Esophagus (tissue), 2 donors: Measurements from ENCODE around the gene SOD3. TPM values are rescaled to one million over a fixed set of nuclear protein-coding genes. Genes with fewer than 3 reads are reported as not detected.

ENCODE experiments used
- H3K27ac ChIP-seq, 2 donors: one replicate each; pipeline ENCODE4 v1.5.1; 2013; ENCODE audit warnings: low read depth in 2 of 2, mild to moderate bottlenecking in 2 of 2, inconsistent platforms in 1 of 2, low read length in 1 of 2, moderate library complexity in 1 of 2
- H3K27me3 ChIP-seq, 2 donors: one replicate each; pipeline ENCODE4 v1.6.1; 2013; ENCODE audit warnings: low read length in 2 of 2, control low read depth in 1 of 2, mild to moderate bottlenecking in 1 of 2; ENCODE audit not compliant: insufficient read depth in 2 of 2, control insufficient read depth in 1 of 2
- H3K36me3 ChIP-seq, 2 donors: one replicate each; pipeline ENCODE4 v1.6.1; 2013; ENCODE audit warnings: low read length in 1 of 2; ENCODE audit not compliant: control insufficient read depth in 2 of 2, insufficient read depth in 2 of 2
- H3K4me1 ChIP-seq, 2 donors: one replicate each; pipeline ENCODE4 v1.6.1; 2013; ENCODE audit warnings: low read length in 1 of 2; ENCODE audit not compliant: control insufficient read depth in 2 of 2, insufficient read depth in 2 of 2
- H3K4me3 ChIP-seq, 2 donors: one replicate each; pipeline ENCODE4 v1.5.1; 2013; ENCODE audit warnings: low read length in 2 of 2, mild to moderate bottlenecking in 2 of 2, low read depth in 1 of 2, moderate library complexity in 1 of 2
- H3K9me3 ChIP-seq, 2 donors: one replicate each; pipeline ENCODE4 v1.6.1; 2013; ENCODE audit warnings: mild to moderate bottlenecking in 2 of 2, low read depth in 1 of 2, low read length in 1 of 2, moderate library complexity in 1 of 2; ENCODE audit not compliant: control insufficient read depth in 2 of 2, insufficient read depth in 1 of 2
- WGBS, 2 donors: extraction: QIAGEN DNeasy Blood & Tissue Kit; methylation state at CpG; one replicate each; pipeline ENCODE4 v1.1.7; 2013; 5-methylcytosine and 5-hydroxymethylcytosine counted together
- polyA plus RNA-seq, 2 donors: library from polyadenylated mRNA; stranded (reverse); fragments of 200-250 nt; gene quantifications; one replicate each; pipeline ENCODE4 v1.2.3, GENCODE V29; 2013
- donor health status: healthy with polysubstance abuse.
- donor health status: Bipolar disorder and iron deficiency.

Gene SOD3
- polyA plus RNA-seq, 2 donors, result 5.8 to 21.1 TPM

GRCh38 chr4:24781999-24782745 lies 13.2 kb upstream of the SOD3 start:
- H3K4me1 ChIP-seq, result no peaks in the 10 kb centered on the region
- peak overlapping the region in 1 of 2 donors; percentile 17 for H3K27ac ChIP-seq
- 60 to 68% methylated on average over 6 of the region's 6 CpGs for WGBS, 2 donors
- H3K4me3 ChIP-seq, result no peak overlapping the region
- no peaks in the 10 kb centered on the region for H3K36me3 ChIP-seq
- no peaks in the 10 kb centered on the region for H3K9me3 ChIP-seq
- no peaks in the 10 kb centered on the region for H3K27me3 ChIP-seq

GRCh38 chr4:24783506-24783905 lies 11.9 kb upstream of the SOD3 start:
- 74 to 80% methylated on average over 3 of the region's 3 CpGs for WGBS, 2 donors
- H3K27ac ChIP-seq, result no peak overlapping the region
- H3K27me3 ChIP-seq, result no peaks in the 10 kb centered on the region
- H3K4me3 ChIP-seq, result no peak overlapping the region
- no peaks in the 10 kb centered on the region for H3K9me3 ChIP-seq
- no peaks in the 10 kb centered on the region for H3K4me1 ChIP-seq
- H3K36me3 ChIP-seq, result no peaks in the 10 kb centered on the region

GRCh38 chr4:24791043-24791442 lies 4.3 kb upstream of the SOD3 start:
- Histone ChIP-seq H3K9me3 (no peaks in the 10 kb centered on the region), H3K4me1 (no peaks in the 10 kb centered on the region), H3K27me3 (no peaks in the 10 kb centered on the region)

GRCh38 chr4:24792552-24792951 lies 2.8 kb upstream of the SOD3 start:
- Histone ChIP-seq H3K4me1 (no peaks in the 10 kb centered on the region), H3K27ac (no peak overlapping the region), H3K4me3 (no peak overlapping the region), H3K9me3 (no peaks in the 10 kb centered on the region), H3K36me3 (no peaks in the 10 kb centered on the region), H3K27me3 (no peaks in the 10 kb centered on the region)
- WGBS, 2 donors, result 57 to 74% methylated on average over 4 of the region's 4 CpGs

More at GRCh38 chr4:24791043-24791442, 4.3 kb upstream of the SOD3 start:
- no peak overlapping the region for H3K27ac ChIP-seq
- no peak overlapping the region for H3K4me3 ChIP-seq
- H3K36me3 ChIP-seq, result no peaks in the 10 kb centered on the region

GRCh38 chr4:24793219-24794005 lies 2.0 kb upstream of the SOD3 start:
- H3K27ac ChIP-seq, result peak overlapping the region in 1 of 2 donors; percentile 16
- H3K36me3 ChIP-seq, result no peaks in the 10 kb centered on the region
- no peaks in the 10 kb centered on the region for H3K27me3 ChIP-seq
- H3K4me3 ChIP-seq, result no peak overlapping the region
- no peaks in the 10 kb centered on the region for H3K9me3 ChIP-seq
- no peaks in the 10 kb centered on the region for H3K4me1 ChIP-seq
- 75 to 76% methylated on average over 8 of the region's 8 CpGs for WGBS, 2 donors

GRCh38 chr4:24794051-24794450 lies 1.3 kb upstream of the SOD3 start:
- Histone ChIP-seq H3K27ac (peak overlapping the region; percentile 62 to 75), H3K27me3 (no peaks in the 10 kb centered on the region), H3K4me3 (no peak overlapping the region), H3K36me3 (no peaks in the 10 kb centered on the region), H3K4me1 (no peaks in the 10 kb centered on the region), H3K9me3 (no peaks in the 10 kb centered on the region)
- 75 to 76% methylated on average over 4 of the region's 4 CpGs for WGBS, 2 donors

DNA sequence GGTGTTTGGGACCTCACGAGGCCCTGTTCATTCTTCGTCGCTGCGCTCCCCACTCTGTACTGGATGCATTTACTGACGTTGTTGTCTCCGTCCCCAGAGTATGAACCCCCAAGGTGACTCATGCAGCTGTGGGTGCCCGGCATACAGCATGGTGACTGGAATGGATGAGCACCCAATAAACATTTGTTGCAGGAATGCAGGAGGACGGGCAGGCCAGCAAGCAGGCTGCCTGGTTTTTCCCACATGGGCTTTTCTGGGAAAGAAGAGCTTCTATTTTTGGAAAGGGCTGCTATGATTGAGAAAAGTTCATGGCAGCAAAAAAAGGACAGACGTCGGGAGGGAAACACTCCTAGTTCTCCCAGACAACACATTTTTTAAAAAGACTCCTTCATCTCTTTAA lies 893 bp upstream of the SOD3 start:
- Histone ChIP-seq H3K27me3 (no peaks in the 10 kb centered on the region), H3K36me3 (no peaks in the 10 kb centered on the region), H3K4me1 (peaks cover 0 to 1% of the 10 kb centered on the region in 2 donors), H3K9me3 (peaks cover 0 to 2% of the 10 kb centered on the region in 2 donors), H3K27ac (peak overlapping the region; percentile 75 to 84), H3K4me3 (no peak overlapping the region)
- WGBS, 2 donors, result 65 to 66% methylated on average over 10 of the region's 10 CpGs

GRCh38 chr4:24795666-24796381 lies 451 bp downstream of the SOD3 start:
- peaks cover 0 to 2% of the 10 kb centered on the region in 2 donors for H3K9me3 ChIP-seq
- 40 to 48% methylated on average over 9 of the region's 9 CpGs for WGBS, 2 donors
- no peaks in the 10 kb centered on the region for H3K27me3 ChIP-seq
- H3K27ac ChIP-seq, result peak overlapping the region; percentile 75 to 84
- no peaks in the 10 kb centered on the region for H3K36me3 ChIP-seq
- peaks cover 0 to 6% of the 10 kb centered on the region in 2 donors for H3K4me1 ChIP-seq
- peak overlapping the region; percentile 7 to 9 for H3K4me3 ChIP-seq

GRCh38 chr4:24796620-24797019 lies 1.2 kb downstream of the SOD3 start:
- H3K27ac ChIP-seq, result no peak overlapping the region
- no peaks in the 10 kb centered on the region for H3K36me3 ChIP-seq
- no peak overlapping the region for H3K4me3 ChIP-seq
- H3K9me3 ChIP-seq, result peaks cover 0 to 2% of the 10 kb centered on the region in 2 donors
- no peaks in the 10 kb centered on the region for H3K27me3 ChIP-seq
- peaks cover 0 to 6% of the 10 kb centered on the region in 2 donors for H3K4me1 ChIP-seq
